ENCODE measurements around the gene PPP1R14B.

Gene PPP1R14B

DNA sequence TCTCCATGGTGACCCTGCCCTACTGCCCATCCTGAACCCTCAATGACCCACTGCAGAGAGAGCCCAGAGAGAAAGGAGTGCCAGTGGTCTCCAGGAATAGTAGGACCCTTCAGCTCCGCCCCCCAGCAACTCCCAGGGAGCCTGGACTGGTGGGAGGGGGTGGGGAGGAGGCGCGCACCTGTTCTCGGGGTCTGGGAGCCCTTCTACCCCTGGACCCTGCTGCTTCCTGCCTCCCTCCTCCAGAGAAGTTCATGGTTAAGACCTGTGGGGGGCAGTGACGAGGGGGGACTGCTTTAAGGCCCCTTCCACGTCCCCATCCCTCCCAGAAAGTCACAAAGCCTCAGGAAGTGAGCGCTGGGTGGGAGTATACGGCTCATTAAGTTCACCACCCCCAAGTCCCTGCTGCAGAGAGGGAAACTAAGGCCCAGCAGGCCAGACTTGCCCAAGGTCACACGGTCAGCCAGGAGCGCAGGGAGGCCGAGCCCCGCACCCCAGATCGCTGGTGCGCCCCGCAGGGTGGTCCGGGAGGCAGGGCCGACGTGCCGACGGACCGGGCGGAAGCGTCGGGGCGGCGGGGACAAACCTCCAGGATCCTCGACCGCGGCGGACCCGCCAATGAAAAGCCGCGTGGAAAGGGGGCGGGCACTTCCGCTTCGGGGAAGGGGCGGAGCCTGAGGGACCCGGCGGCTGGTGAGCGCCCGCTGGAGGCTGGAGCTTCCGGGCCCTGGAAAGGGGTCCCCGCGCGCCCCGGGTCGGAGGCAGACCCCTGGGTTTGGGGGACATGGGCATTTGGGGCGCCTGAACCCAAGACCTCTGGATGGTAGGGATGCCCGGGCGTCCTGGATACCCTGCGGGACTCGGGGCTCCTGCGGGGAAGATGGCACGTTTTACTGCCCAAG is 20.9 kb downstream of the PPP1R14B start, which contains the start of the genes NUDT22 and TRPT1:
TSS of gene NUDT22 (plus strand) at position 667 of the 899 bp plus-strand sequence. CDS start 379 bp downstream, outside the sequence.
TSS of gene TRPT1 (minus strand) at position 579 of the 899 bp plus-strand sequence. CDS start at position 253, 326 bp downstream.
- H3K27me3 ChIP-seq (ENCODE audit: insufficient read depth, poor library complexity, severe bottlenecking): no peaks in the 10 kb centered on the region
- TF ChIP-seq SPI1 (IDR thresholded peaks at IDR 0.05; ENCODE audit: borderline replicate concordance, low read depth): peak; percentile 91
- TF ChIP-seq, protein P1, sequence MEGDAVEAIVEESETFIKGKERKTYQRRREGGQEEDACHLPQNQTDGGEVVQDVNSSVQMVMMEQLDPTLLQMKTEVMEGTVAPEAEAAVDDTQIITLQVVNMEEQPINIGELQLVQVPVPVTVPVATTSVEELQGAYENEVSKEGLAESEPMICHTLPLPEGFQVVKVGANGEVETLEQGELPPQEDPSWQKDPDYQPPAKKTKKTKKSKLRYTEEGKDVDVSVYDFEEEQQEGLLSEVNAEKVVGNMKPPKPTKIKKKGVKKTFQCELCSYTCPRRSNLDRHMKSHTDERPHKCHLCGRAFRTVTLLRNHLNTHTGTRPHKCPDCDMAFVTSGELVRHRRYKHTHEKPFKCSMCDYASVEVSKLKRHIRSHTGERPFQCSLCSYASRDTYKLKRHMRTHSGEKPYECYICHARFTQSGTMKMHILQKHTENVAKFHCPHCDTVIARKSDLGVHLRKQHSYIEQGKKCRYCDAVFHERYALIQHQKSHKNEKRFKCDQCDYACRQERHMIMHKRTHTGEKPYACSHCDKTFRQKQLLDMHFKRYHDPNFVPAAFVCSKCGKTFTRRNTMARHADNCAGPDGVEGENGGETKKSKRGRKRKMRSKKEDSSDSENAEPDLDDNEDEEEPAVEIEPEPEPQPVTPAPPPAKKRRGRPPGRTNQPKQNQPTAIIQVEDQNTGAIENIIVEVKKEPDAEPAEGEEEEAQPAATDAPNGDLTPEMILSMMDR (IDR thresholded peaks at IDR 0.05; ENCODE audit: insufficient read depth, low read length): peak; percentile 19
- TF ChIP-seq POLR2AphosphoS5 (IDR thresholded peaks at IDR 0.05; ENCODE audit: low read depth): peak; percentile 58; the same call in 1 of the 2 replicates
- TF ChIP-seq GABPA (IDR thresholded peaks at IDR 0.05; ENCODE audit: low read depth): peak; percentile 77
- TF ChIP-seq, protein P2, sequence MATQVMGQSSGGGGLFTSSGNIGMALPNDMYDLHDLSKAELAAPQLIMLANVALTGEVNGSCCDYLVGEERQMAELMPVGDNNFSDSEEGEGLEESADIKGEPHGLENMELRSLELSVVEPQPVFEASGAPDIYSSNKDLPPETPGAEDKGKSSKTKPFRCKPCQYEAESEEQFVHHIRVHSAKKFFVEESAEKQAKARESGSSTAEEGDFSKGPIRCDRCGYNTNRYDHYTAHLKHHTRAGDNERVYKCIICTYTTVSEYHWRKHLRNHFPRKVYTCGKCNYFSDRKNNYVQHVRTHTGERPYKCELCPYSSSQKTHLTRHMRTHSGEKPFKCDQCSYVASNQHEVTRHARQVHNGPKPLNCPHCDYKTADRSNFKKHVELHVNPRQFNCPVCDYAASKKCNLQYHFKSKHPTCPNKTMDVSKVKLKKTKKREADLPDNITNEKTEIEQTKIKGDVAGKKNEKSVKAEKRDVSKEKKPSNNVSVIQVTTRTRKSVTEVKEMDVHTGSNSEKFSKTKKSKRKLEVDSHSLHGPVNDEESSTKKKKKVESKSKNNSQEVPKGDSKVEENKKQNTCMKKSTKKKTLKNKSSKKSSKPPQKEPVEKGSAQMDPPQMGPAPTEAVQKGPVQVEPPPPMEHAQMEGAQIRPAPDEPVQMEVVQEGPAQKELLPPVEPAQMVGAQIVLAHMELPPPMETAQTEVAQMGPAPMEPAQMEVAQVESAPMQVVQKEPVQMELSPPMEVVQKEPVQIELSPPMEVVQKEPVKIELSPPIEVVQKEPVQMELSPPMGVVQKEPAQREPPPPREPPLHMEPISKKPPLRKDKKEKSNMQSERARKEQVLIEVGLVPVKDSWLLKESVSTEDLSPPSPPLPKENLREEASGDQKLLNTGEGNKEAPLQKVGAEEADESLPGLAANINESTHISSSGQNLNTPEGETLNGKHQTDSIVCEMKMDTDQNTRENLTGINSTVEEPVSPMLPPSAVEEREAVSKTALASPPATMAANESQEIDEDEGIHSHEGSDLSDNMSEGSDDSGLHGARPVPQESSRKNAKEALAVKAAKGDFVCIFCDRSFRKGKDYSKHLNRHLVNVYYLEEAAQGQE (IDR thresholded peaks at IDR 0.05; ENCODE audit: insufficient replicate concordance, low read depth): no peak
- H3K27ac ChIP-seq (replicated peaks): peak within 1 kb of the TSS; percentile 78
- H3K4me3 ChIP-seq (replicated peaks; ENCODE audit: insufficient read depth, low read length): peak within 1 kb of the TSS; percentile 71
- peak; percentile 85 to 92 for DNase-seq (ENCODE audit: low read depth in 1 of 2, low spot score in 1 of 2)

DNA sequence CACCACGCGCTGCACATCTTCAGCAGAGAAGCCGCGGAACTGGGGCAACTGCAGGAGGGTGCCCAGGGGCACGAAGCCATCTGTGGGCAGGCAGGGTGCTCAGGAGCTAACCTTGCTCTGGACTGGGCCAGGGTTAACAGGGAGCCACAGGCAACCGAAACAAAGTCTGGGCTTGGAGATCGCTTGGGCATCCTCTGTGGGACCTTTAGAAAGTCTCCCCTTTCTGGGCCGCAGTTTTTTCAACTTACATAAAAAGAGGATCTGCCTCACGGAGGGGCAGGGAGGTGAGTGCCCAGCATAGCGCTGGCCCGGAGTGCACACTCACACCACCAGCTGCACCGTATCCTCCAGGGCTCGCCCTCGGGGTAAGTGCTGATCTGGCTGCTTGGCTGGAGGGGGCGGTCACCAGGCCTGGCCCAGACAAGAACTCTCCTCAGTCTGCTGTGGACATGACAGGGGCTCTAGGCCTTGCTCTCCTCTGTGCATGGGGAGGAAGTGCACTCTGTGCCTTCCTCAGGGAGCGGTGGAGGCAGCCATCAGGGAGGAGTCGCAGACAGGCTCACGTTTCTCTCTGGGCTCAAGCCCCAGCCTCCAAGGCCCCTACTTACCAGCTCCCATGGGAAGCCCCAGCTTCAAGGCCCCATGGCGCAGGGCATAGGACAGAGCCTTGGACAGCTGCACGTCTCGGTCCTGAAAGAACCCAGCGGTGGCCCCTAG is 21.7 kb downstream of the PPP1R14B start:
- no peaks in the 10 kb centered on the region for H3K27me3 ChIP-seq (ENCODE audit: insufficient read depth, poor library complexity, severe bottlenecking)
- TF ChIP-seq, protein P1 (IDR thresholded peaks at IDR 0.05; ENCODE audit: insufficient read depth, low read length): no peak
- TF ChIP-seq SPI1 (IDR thresholded peaks at IDR 0.05; ENCODE audit: borderline replicate concordance, low read depth) (peak; percentile 70), GABPA (IDR thresholded peaks at IDR 0.05; ENCODE audit: low read depth) (no peak)
- H3K4me3 ChIP-seq (replicated peaks; ENCODE audit: insufficient read depth, low read length): peak overlapping the region; percentile 71
- peak overlapping the region; percentile 78 for H3K27ac ChIP-seq (replicated peaks)
- peak in 1 of 2 experiments; percentile 26 for DNase-seq (ENCODE audit: low read depth in 1 of 2, low spot score in 1 of 2)

DNA sequence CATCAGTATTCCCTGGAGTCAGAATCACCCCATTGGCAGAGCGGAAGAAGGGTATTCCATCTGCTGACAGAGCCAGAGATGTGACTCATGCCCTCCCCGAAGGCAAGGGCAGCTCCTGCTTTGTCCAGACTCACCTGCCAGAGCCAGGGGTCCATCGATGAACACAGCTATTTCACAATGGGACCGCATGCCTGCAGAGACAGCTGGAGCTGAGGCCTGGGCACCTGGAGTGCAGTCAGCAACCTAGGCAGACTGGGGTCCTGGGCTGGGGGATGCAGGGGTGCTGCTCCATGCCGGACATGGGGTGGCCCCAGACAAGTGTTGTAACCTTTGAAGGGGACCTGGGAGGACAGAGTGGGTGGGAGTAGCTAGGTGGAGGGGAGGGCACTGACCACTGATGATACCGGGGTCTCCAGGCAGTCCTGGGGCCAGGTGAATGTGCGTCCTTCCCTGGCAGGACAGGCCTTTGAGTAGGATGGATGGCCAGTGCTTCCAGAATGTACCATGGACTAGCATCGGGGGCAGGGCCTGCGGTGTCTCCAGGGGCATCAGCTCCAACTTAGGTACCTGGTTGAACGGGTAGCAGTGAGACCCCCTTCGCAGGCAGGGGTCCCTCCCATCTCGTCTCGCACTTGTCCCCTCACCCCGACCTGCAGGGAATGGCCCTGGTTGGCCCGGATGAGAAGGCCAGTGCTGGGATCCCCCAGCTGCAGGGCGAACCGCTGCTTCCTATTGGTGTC is 22.4 kb downstream of the PPP1R14B start:
- Histone ChIP-seq H3K27ac (replicated peaks) (peak overlapping the region; percentile 78), H3K4me3 (replicated peaks; ENCODE audit: insufficient read depth, low read length) (no peak overlapping the region), H3K27me3 (ENCODE audit: insufficient read depth, poor library complexity, severe bottlenecking) (no peaks in the 10 kb centered on the region)
- peak; percentile 65 for TF ChIP-seq POLR2AphosphoS5 (IDR thresholded peaks at IDR 0.05; ENCODE audit: low read depth)
- TF ChIP-seq, protein P1 (IDR thresholded peaks at IDR 0.05; ENCODE audit: insufficient read depth, low read length): no peak
- DNase-seq (ENCODE audit: low read depth in 1 of 2, low spot score in 1 of 2): no peak
